SKM-1 treated with dmso at 0.1 percent for 144 hours (cell line): Measurements from ENCODE around the gene FMO5.
"Not testable (repeated sequence)": the region's sequence is repeated elsewhere in the genome, so short reads cannot be mapped to it uniquely, and the experiment has no call there.

Experiments
- DNase-seq: peaks from one replicate; lab custom pipeline; 2025; ENCODE audit not compliant: unreplicated experiment; lab: John Stamatoyannopoulos, UW

The FMO5 gene

DNA sequence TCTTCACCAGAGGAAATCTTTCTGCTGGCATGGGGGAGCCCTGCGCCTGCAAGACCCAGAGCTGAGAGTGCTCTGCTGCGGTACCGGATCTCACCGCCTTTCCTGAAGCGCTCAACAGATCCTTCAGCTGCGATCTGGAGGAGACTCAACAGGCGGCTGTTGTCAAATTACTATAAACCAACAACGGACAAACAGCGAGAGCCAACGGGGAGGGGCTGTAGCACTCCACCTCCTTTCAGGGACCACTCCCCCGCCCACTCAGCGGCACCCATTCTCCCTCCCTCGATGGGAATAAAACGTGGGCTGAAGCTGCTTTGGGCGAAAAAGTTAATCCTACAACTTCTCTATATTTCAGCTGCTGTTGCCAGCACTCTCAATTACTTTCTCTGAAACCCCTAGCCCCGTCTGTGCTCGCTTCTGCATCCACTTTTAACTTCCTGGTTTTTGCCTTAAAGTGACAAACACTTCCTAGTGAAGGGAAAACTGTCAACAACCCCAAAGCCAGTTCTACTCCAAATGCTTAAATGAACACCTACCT, at the start of gene FMO5:
Gene FMO5, minus strand, starts transcription at position 147 of the 538 bp plus-strand sequence. CDS start 310 bp downstream, outside the sequence.
- peak; percentile 59 for DNase-seq

DNA sequence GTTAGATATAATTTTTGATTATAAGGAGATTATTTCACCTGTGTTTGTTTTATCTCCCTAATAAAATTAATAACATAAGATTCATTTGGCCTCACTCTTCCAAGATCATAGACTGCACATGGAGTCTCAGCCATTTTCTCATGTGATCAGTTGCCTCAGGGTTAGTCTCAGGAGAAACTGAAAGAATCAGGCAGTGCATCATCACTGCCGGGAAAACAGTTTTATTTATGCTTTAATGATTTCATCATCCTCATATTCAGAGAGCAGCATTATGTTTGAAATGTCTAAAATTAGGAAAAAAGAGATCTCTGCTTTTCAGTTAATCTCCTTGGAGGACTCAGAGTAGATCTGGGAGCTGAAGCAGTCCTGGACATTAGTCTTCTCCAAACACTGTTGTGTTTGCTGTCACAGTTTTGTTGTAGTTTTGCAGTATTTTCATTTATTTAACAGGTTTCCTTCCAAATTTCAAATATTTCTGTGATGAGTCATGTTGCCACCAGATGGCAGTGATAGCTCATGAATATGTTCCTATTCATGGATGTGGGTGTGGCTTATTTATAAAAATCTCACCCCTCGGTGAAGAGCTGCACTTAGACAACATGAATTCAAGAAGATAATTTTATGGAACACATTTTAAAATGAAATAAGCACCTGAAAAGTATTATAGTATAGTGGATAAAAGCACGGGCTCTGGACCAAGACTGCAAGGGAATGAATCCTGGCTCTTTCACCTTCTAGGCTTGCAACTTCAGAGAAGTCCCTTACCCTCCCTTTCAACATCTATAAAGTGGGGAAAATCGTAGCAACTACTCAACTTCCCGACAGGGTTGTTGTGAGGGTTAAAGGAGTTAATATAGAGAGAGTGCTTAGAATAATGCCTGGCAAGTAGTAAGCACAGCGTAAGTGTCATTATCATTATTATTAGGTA, 48.5 kb upstream of the FMO5 start:
- DNase-seq, result peak; percentile 56

DNA sequence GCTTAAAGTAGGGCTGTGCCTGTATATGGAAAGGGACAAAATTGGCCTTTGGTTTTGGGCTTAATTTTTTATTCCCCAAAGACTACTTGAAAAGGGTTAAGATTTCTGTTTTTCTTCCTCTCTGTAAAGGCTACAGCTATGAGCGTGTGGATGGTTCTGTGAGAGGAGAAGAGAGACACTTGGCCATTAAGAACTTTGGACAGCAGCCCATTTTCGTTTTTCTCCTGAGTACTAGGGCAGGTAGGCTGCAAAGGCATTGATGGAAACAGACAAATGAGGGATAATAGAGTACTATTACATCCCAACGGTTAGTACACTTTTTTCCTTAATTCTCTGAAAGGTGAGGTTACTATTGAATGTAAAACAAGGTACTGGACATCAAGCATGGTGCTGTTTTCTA, 46.9 kb upstream of the FMO5 start:
- DNase-seq, result no peak

DNA sequence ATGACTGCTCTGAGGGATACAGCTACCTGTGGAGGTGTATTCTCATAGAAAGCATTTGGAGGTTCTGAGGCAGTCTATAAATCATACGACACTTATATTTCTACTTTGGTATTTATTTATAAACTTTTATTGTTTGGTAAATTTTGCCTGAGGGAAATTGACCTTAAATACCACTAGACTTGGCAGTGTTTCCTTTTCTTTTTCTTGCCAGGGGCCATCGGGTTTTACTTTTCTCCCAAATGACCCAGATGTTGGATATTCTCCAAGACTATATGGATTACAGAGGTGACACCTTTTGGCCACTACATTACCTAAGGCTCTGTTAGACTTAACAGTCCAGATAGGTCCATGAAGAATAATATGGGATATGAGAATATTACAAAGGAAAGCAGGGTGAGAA, 45.6 kb upstream of the FMO5 start:
- DNase-seq, result no peak

DNA sequence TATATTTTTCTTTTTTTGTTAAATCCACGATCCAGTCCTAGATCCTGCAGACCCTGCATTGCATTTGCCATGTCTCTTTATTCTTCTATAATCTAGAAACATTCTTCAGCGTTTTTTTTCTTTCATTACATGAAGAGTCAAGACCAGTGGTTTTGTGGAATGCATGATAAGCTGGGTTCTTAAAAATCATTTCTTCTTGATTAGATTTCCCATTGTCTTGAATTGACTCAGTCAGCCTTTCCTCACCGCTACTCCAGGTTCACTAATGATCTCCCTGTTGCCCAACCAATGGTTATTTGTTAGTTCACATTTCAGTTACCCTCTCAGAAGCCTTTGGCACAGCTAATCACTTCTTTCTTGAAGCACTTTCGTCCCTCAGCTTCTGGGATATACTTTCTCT, 42.6 kb upstream of the FMO5 start:
- DNase-seq, result no peak

GRCh38 chr1:147266381-147266780, 41.2 kb upstream of the FMO5 start:
- DNase-seq, result no peak

- DNase-seq, result no peak
These were observed 39.1 kb upstream of the FMO5 start for GRCh38 chr1:147264158-147264768.

DNA sequence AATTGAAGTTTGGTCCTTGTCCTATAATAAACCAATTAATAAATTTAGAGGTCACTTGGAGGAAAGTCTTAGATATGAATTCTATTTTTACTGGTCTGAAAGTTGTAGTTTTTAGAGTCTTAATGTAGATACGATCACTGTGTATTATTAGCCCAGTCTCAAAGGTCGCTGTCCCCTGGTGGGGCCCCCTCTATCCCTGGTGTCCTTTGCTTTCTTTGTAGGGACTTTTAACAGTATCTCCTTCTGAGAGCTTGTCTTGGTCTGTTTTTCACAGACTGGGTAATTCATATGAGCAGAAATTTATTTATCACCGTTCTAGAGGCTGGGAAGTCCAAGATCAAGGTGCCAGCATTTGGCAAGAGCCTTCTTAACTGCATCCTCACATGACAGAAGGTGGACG, 35.8 kb upstream of the FMO5 start:
- DNase-seq, result no peak

DNA sequence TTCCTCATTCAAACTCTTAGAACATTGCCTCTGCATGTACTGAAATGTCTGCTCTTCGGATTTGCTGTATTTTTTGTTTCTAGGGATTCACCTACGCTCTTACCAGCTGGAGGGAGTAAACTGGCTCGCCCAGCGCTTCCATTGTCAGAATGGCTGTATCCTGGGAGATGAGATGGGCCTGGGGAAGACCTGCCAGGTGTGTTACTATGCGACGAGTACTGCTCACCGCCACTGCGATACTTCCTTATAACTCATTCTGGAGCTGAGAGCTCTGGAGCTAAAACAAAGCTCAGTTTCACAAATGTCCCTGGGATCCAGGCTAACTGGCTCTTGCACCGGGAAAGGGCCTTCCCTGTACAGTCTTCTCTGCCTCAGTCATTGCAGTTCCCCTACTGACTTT, 27.4 kb upstream of the FMO5 start:
- no peak for DNase-seq

DNA sequence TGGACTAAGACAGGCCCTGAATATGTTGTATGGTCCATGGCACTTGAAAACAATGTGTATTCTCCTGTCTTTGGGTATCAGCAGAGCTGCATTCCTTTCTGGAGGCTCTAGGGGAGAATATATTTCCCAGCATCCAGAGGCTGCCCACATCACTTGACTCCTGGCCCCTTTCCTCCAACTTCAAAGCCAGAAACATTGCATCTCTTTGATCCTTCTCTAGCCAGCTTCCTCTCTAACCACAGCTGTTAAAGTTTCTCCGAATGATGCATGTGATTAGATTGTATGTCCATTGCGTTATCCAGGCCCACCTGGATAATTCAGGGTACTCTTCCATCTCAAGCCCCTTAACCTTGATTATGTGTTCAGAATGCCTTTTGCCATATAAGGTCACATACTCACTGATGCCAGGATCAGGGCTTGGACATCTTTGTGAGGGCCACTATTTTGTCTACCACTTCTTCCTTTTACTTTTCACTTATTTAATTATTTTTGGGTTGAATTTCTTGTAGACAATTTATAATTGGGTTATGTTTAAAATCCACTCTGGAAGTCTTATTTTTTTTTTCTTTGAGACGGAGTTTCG, 22.6 kb upstream of the FMO5 start:
- DNase-seq, result no peak

- peak; percentile 59 for DNase-seq
These were observed 21.9 kb upstream of the FMO5 start for GRCh38 chr1:147246910-147247655.

DNA sequence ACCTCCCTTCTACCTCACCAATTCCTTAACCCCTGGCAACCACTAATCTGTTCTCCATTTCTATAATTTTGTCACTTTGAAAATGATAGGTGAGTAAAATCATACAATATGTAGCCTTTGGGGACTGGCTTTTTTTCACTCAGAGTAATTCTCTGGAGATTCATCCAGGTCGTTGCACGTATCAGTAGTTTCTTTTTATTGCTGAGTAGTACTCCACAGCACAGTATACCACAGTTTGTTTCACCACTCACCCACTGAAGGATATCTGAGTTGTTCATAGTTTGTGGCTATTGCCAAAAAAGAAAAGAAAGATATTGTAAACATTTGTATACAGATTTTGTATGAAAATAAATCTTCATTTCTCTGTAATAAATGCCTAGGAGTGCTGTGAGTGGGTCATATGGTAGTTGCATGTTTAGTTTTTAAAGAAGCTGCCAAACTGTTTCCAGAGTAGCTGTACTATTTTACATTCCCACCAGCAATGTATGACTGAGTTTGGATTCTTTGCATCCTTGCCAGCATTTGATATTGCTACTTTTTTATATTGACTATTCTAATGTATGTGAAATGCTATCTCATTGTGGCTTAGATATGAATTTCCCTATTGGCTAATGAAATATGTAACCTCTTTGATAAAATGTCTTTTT, 21.0 kb upstream of the FMO5 start:
- DNase-seq, result no peak

GRCh38 chr1:147245586-147246021, 20.5 kb upstream of the FMO5 start:
- peak; percentile 24 for DNase-seq

- DNase-seq, result no peak
These were observed 20.0 kb upstream of the FMO5 start for GRCh38 chr1:147245129-147245528.

- no peak for DNase-seq
These were observed 18.7 kb upstream of the FMO5 start for GRCh38 chr1:147243841-147244240.

DNA sequence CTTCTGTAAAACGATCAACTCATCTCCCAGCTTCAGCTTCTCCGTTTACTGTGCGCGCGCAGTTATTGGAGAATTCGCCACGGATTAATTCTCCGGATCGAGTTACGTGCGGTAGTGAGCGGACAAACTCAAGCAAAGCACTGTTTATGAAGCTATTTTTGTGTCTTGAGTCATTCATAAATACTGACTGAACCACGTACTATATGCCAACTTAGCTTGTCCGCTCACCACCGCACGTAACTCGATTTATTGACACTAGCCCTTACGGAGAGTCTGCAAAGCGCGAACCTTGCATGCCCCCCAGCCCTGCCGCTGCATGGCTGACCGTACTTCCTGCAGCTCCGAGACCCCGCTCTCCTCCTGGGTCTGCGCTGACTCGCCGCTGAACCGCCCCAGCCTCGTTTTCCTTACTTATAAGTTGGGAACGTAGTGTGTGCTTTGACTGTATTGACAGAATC, 18.1 kb upstream of the FMO5 start:
- no peak for DNase-seq

DNA sequence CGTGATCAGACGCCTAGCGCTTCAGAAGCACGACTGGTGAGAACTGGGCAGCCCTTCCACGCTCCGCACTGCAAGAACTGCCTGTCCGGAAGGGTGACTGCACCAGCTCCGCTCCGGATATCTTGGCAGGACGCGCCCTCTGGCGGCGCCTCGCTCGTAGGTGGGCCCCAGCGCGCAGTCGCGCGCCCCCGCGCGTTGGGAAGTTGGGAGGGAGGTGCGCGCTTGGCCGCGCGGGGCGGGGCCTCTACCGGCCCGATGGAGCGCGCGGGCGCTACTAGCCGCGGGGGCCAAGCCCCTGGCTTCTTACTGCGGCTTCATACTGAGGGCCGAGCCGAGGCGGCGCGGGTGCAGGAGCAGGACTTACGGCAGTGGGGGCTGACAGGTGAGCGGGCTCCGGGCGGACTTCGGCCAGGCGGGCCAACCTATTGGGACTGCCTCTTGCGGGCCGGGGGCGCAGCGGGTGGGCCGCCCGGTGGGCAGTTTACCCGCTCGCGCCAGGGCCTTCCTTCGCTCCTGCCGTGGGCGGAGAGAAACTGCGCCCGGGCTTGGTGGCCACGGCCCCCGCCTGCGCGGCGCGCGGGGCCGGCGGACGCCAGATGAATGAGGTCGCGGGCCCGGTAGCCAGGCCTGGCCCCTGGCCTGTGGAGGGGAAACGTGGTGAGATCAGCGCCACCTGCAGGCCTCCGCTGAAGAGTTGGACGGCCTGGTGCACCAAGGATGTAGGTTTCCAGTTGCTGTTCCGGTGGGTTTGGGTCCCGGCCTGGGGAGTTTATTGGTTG, 17.5 kb upstream of the FMO5 start, which contains the start of gene CHD1L:
Gene CHD1L, plus strand, starts transcription at position 236 of the 779 bp plus-strand sequence. Its CDS starts 20 bp downstream, at position 256.
- peak; percentile 98 for DNase-seq

GRCh38 chr1:147241934-147242448, 16.9 kb upstream of the FMO5 start:
- DNase-seq, result no peak

- not testable (repeated sequence) for DNase-seq
These were observed 15.1 kb upstream of the FMO5 start for GRCh38 chr1:147240131-147240721.
